H9 (cell line): ENCODE measurements around the gene KRT27. TPM values are rescaled to one million over a fixed set of nuclear protein-coding genes. Genes with fewer than 3 reads are reported as not detected.

Experiments used
- DNase-seq: peaks from one replicate; pipeline ENCODE4 v3.0.0-alpha.2; 2017
- H2AFZ ChIP-seq: one replicate; pipeline ENCODE4 v1.6.1; 2013; ENCODE audit warnings: mild to moderate bottlenecking, low read length, control low read depth, moderate library complexity
- H2AK5ac ChIP-seq: 2 replicates; pipeline ENCODE4 v1.6.1; 2013; ENCODE audit warnings: low read length, control low read depth, mixed read lengths; ENCODE audit not compliant: insufficient read length
- H2BK120ac ChIP-seq: one replicate; pipeline ENCODE4 v1.6.1; 2013; ENCODE audit warnings: low read depth, mild to moderate bottlenecking, low read length, control low read depth, inconsistent platforms; ENCODE audit not compliant: poor library complexity, severe bottlenecking
- H2BK12ac ChIP-seq: 2 replicates; pipeline ENCODE4 v1.6.1; 2013; ENCODE audit warnings: low read length, control low read depth, mixed read lengths, low read depth; ENCODE audit not compliant: insufficient read length
- H2BK15ac ChIP-seq: 2 replicates; pipeline ENCODE4 v1.6.1; 2013; ENCODE audit warnings: low read depth, low read length, control low read depth
- H2BK20ac ChIP-seq: one replicate; pipeline ENCODE4 v1.6.1; 2013; ENCODE audit warnings: low read depth, mild to moderate bottlenecking, low read length, control low read depth, inconsistent platforms; ENCODE audit not compliant: poor library complexity, severe bottlenecking
- H2BK5ac ChIP-seq: 2 replicates; pipeline ENCODE4 v1.6.1; 2013; ENCODE audit warnings: low read length, control low read depth, mixed read lengths; ENCODE audit not compliant: insufficient read length
- H3K14ac ChIP-seq: 2 replicates; pipeline ENCODE4 v1.6.1; 2013; ENCODE audit warnings: low read length, control low read depth; ENCODE audit not compliant: insufficient read depth
- H3K18ac ChIP-seq: 2 replicates; pipeline ENCODE4 v1.6.1; 2013; ENCODE audit warnings: low read depth, mild to moderate bottlenecking, mixed read lengths, low read length, control low read depth; ENCODE audit not compliant: insufficient read length
- H3K23ac ChIP-seq: 2 replicates; pipeline ENCODE4 v1.6.1; 2013; ENCODE audit warnings: low read length, control low read depth, mixed read lengths, low read depth; ENCODE audit not compliant: insufficient read length
- H3K23me2 ChIP-seq: 2 replicates; pipeline ENCODE4 v1.6.1; 2013; ENCODE audit warnings: low read depth, mild to moderate bottlenecking, mixed read lengths, low read length, control low read depth; ENCODE audit not compliant: insufficient read length, poor library complexity, severe bottlenecking
- H3K27ac ChIP-seq: 2 replicates; pipeline ENCODE4 v1.5.1; 2013; ENCODE audit warnings: low read length, control low read depth, mixed read lengths, low read depth; ENCODE audit not compliant: insufficient read length
- H3K27me3 ChIP-seq: 2 replicates; pipeline ENCODE4 v1.6.1; 2013; ENCODE audit warnings: low read length, control low read depth, inconsistent platforms; ENCODE audit not compliant: insufficient read depth
- H3K4ac ChIP-seq: 2 replicates; pipeline ENCODE4 v1.6.1; 2013; ENCODE audit warnings: low read depth, mild to moderate bottlenecking, control low read depth, inconsistent platforms, low read length, moderate library complexity
- H3K4me1 ChIP-seq: 2 replicates; pipeline ENCODE4 v1.6.1; 2013; ENCODE audit warnings: low read length, control low read depth, inconsistent platforms; ENCODE audit not compliant: insufficient read depth
- H3K4me2 ChIP-seq: 2 replicates; pipeline ENCODE4 v1.6.1; 2013; ENCODE audit warnings: low read length, control low read depth, mixed read lengths; ENCODE audit not compliant: insufficient read length, insufficient read depth
- H3K56ac ChIP-seq: 2 replicates; pipeline ENCODE4 v1.6.1; 2013; ENCODE audit warnings: low read depth, mild to moderate bottlenecking, mixed read lengths, low read length, control low read depth; ENCODE audit not compliant: insufficient read length
- H3K79me1 ChIP-seq: 2 replicates; pipeline ENCODE4 v1.6.1; 2013; ENCODE audit warnings: low read depth, mild to moderate bottlenecking, moderate library complexity, low read length, control low read depth, inconsistent platforms; ENCODE audit not compliant: insufficient read depth, poor library complexity, severe bottlenecking
- H3K79me2 ChIP-seq: 2 replicates; pipeline ENCODE4 v1.6.1; 2013; ENCODE audit warnings: low read length, control low read depth, inconsistent platforms; ENCODE audit not compliant: insufficient read depth
- H3K9ac ChIP-seq: 2 replicates; pipeline ENCODE4 v1.6.1; 2013; ENCODE audit warnings: low read length, control low read depth, mixed read lengths; ENCODE audit not compliant: insufficient read length; ENCODE audit errors: extremely low read depth
- H3K9me3 ChIP-seq: one replicate; pipeline ENCODE4 v1.6.1; 2013; ENCODE audit warnings: low read depth, low read length, inconsistent platforms; ENCODE audit not compliant: control insufficient read depth
- H3T11ph ChIP-seq: one replicate; pipeline ENCODE4 v1.6.1; 2013; ENCODE audit warnings: mild to moderate bottlenecking, low read length, control low read depth, inconsistent platforms
- H4K20me1 ChIP-seq: one replicate; pipeline ENCODE4 v1.6.1; 2013; ENCODE audit not compliant: control insufficient read depth, insufficient read length, insufficient read depth
- H4K5ac ChIP-seq: 2 replicates; pipeline ENCODE4 v1.6.1; 2013; ENCODE audit warnings: low read depth, mild to moderate bottlenecking, mixed read lengths, low read length, control low read depth; ENCODE audit not compliant: insufficient read length
- H4K8ac ChIP-seq: replicated peaks from 2 replicates; pipeline ENCODE4 v1.6.1; 2013; ENCODE audit warnings: low read length, control low read depth, mixed read lengths, low read depth; ENCODE audit not compliant: insufficient read length
- H4K91ac ChIP-seq: 2 replicates; pipeline ENCODE4 v1.6.1; 2013; ENCODE audit warnings: low read depth, mild to moderate bottlenecking, moderate library complexity, mixed read lengths, low read length, control low read depth; ENCODE audit not compliant: insufficient read length
- H3K27ac Mint-ChIP-seq, 3 experiments: 2 replicates in 2 of 3; 3 replicates in 1 of 3; pipeline ENCODE4 v1.8.0; 2020 to 2021; ENCODE audit warnings: mixed read lengths in 3 of 3, mild to moderate bottlenecking in 1 of 3, moderate library complexity in 1 of 3
- H3K27me3 Mint-ChIP-seq: 2 replicates; pipeline ENCODE4 v1.8.0; 2021; ENCODE audit warnings: low read depth, mild to moderate bottlenecking, moderate library complexity, mixed read lengths
- H3K36me3 Mint-ChIP-seq, 3 experiments: 2 replicates in 2 of 3; 3 replicates in 1 of 3; pipeline ENCODE4 v1.8.0; 2020 to 2021; ENCODE audit warnings: low read depth in 3 of 3, mixed read lengths in 3 of 3; ENCODE audit not compliant: insufficient read depth in 1 of 3
- H3K4me1 Mint-ChIP-seq, 2 experiments: 2 replicates each; pipeline ENCODE4 v1.8.0; 2020; ENCODE audit warnings: mixed read lengths in 2 of 2
- H3K4me3 Mint-ChIP-seq, 2 experiments: 2 replicates in 1 of 2; 3 replicates in 1 of 2; pipeline ENCODE4 v1.8.0; 2020 to 2021; ENCODE audit warnings: mild to moderate bottlenecking in 2 of 2, mixed read lengths in 2 of 2, moderate library complexity in 1 of 2
- H3K9me3 Mint-ChIP-seq, 2 experiments: 2 replicates in 1 of 2; 3 replicates in 1 of 2; pipeline ENCODE4 v1.8.0; 2020; ENCODE audit warnings: mild to moderate bottlenecking in 2 of 2, mixed read lengths in 2 of 2, moderate library complexity in 1 of 2
- CTCF ChIP-seq: fragments of 200-600 bp; sonication (generic); conservative IDR thresholded peaks from 3 replicates; pipeline ENCODE4 v1.8.0; 2021; ENCODE audit warnings: antibody characterized with exemption, mild to moderate bottlenecking
- WGBS: extraction: QIAGEN DNeasy Blood & Tissue Kit; methylation state at CpG from one replicate; pipeline ENCODE4 v1.1.7; 2013; ENCODE audit warnings: missing lambda C conversion rate, low lambda C conversion rate, mixed read lengths; ENCODE audit not compliant: insufficient read length; ENCODE audit errors: extremely low coverage; 5-methylcytosine and 5-hydroxymethylcytosine counted together
- total RNA-seq: library from RNA; stranded (reverse); gene quantifications from 2 replicates; pipeline ENCODE4 v1.2.1, GENCODE V29; 2021

Gene KRT27
- total RNA-seq, 1 experiment from 2014 or later = not detected

- WGBS = no CpG with 5 or more reads among the region's 2 CpGs
- H3K14ac ChIP-seq = no peak overlapping the region
- H3K9me3 Mint-ChIP-seq = no peaks in the 10 kb centered on the region
- H3K4ac ChIP-seq = no peak overlapping the region
- no peaks in the 10 kb centered on the region for H3K36me3 Mint-ChIP-seq
- no peak overlapping the region for H3K9ac ChIP-seq
- no peak overlapping the region for H3K56ac ChIP-seq
- H2BK120ac ChIP-seq = no peak overlapping the region
- no peak overlapping the region for H2BK5ac ChIP-seq
- no peak overlapping the region for H3K27ac Mint-ChIP-seq
- H2AFZ ChIP-seq = no peak overlapping the region
- no peaks in the 10 kb centered on the region for H4K20me1 ChIP-seq
- DNase-seq = no peak
- H2AK5ac ChIP-seq = no peak overlapping the region
- H3K23me2 ChIP-seq = no peaks in the 10 kb centered on the region
- no peaks in the 10 kb centered on the region for H3K79me1 ChIP-seq
- no peak overlapping the region for H2BK12ac ChIP-seq
- no peak overlapping the region for H3K4me2 ChIP-seq
- no peak overlapping the region for H3K4me3 Mint-ChIP-seq
- H3K4me1 ChIP-seq = no peaks in the 10 kb centered on the region
- H3K4me1 Mint-ChIP-seq = no peaks in the 10 kb centered on the region; a peak in 1 of 4 replicates
- H3K27me3 ChIP-seq = no peaks in the 10 kb centered on the region
- no peak overlapping the region for H3T11ph ChIP-seq
- H4K5ac ChIP-seq = no peak overlapping the region
- no peak for TF ChIP-seq CTCF
- no peak overlapping the region for H2BK20ac ChIP-seq
- H3K27ac ChIP-seq = no peak overlapping the region
- no peak overlapping the region for H4K8ac ChIP-seq
- H3K9me3 ChIP-seq = no peaks in the 10 kb centered on the region
- H3K27me3 Mint-ChIP-seq = peaks cover 24% of the 10 kb centered on the region
- no peak overlapping the region for H3K23ac ChIP-seq
- no peaks in the 10 kb centered on the region for H3K79me2 ChIP-seq
- H3K18ac ChIP-seq = no peak overlapping the region
- no peak overlapping the region for H2BK15ac ChIP-seq
- H4K91ac ChIP-seq = no peak overlapping the region
Measured at GRCh38 chr17:40794466-40794865, 12.1 kb upstream of the KRT27 start.
